ENCODE data around the gene SPOCK1. TPM values are rescaled to one million over a fixed set of nuclear protein-coding genes. Genes with fewer than 3 reads are reported as not detected.

The SPOCK1 gene
- total and polyA plus RNA-seq, 12 donors, result 13.7 to 70.3 (median 28.6) TPM

GRCh38 chr5:137403869-137404268 lies 95.3 kb downstream of the SPOCK1 start:
- H3K27ac ChIP-seq, result no peak overlapping the region
- H3K27me3 ChIP-seq, result peaks cover 0 to 7% (median 0%) of the 10 kb centered on the region in 7 donors

GRCh38 chr5:137402436-137403187 lies 96.5 kb downstream of the SPOCK1 start:
- Histone ChIP-seq H3K9me3 (no peaks in the 10 kb centered on the region), H3K36me3 (no peaks in the 10 kb centered on the region), H3K27me3 (peaks cover 0 to 10% (median 0%) of the 10 kb centered on the region in 7 donors), H3K4me1 (no peaks in the 10 kb centered on the region), H3K27ac (no peak overlapping the region), H3K4me3 (no peak overlapping the region)
- 85 to 86% methylated on average over 5 of the region's 5 CpGs for WGBS, 2 donors
- intact Hi-C loops (cut with DNase I), result no loop called here
- no peak for TF ChIP-seq CTCF (IDR thresholded peaks at IDR 0.05)
- no peak for DNase-seq
- no peak for ATAC-seq

More at GRCh38 chr5:137403869-137404268, 95.3 kb downstream of the SPOCK1 start:
- Histone ChIP-seq H3K36me3 (no peaks in the 10 kb centered on the region), H3K4me1 (no peaks in the 10 kb centered on the region), H3K4me3 (no peak overlapping the region), H3K9me3 (no peaks in the 10 kb centered on the region)
- TF ChIP-seq CTCF (IDR thresholded peaks at IDR 0.05), result no peak
- intact Hi-C loops (cut with DNase I), result no loop called here
- DNase-seq (no peak), ATAC-seq (no peak)
- 87 to 94% methylated on average over 8 of the region's 8 CpGs for WGBS, 2 donors

GRCh38 chr5:137401946-137402345 lies 97.2 kb downstream of the SPOCK1 start:
- H3K9me3 ChIP-seq, result no peaks in the 10 kb centered on the region
- no peak overlapping the region for H3K27ac ChIP-seq
- WGBS, 2 donors, result 68 to 80% methylated on average over 2 of the region's 2 CpGs
- H3K4me3 ChIP-seq, result no peak overlapping the region
- ATAC-seq (no peak), DNase-seq (no peak)
- H3K27me3 ChIP-seq, result peaks cover 0 to 12% (median 0%) of the 10 kb centered on the region in 7 donors
- intact Hi-C loops (cut with DNase I), result no loop called here
- H3K4me1 ChIP-seq, result no peaks in the 10 kb centered on the region
- no peaks in the 10 kb centered on the region for H3K36me3 ChIP-seq
- TF ChIP-seq CTCF (IDR thresholded peaks at IDR 0.05), result no peak

- TF ChIP-seq CTCF (IDR thresholded peaks at IDR 0.05), result no peak
- Histone ChIP-seq H3K36me3 (no peaks in the 10 kb centered on the region), H3K4me1 (no peaks in the 10 kb centered on the region), H3K9me3 (no peaks in the 10 kb centered on the region), H3K27ac (no peak overlapping the region), H3K4me3 (no peak overlapping the region), H3K27me3 (peaks cover 0 to 11% (median 0%) of the 10 kb centered on the region in 7 donors)
- intact Hi-C loops (cut with DNase I), result no loop called here
- ATAC-seq (no peak), DNase-seq (no peak)
- 88 to 90% methylated on average over 5 of the region's 5 CpGs for WGBS, 2 donors
Measured at GRCh38 chr5:137400571-137400970, 98.6 kb downstream of the SPOCK1 start.
